Thyroid gland (tissue), 4 donors: Measurements from ENCODE around the gene FIBCD1.

Source experiments
- CTCF ChIP-seq, 6 experiments: fragments of 200-600 bp in 3 of 6; fragments of 450-650 bp in 3 of 6; sonication (generic) in 3 of 6; IDR thresholded peaks; one replicate each; pipeline ENCODE4 v1.5.1; 2016 to 2019; ENCODE audit warnings: antibody characterized with exemption in 6 of 6, mild to moderate bottlenecking in 2 of 6, inconsistent platforms in 1 of 6, moderate library complexity in 1 of 6
- POLR2A ChIP-seq, 2 donors: fragments of 450-650 bp; IDR thresholded peaks; one replicate each; pipeline ENCODE4 v1.6.1; 2017; ENCODE audit warnings: antibody characterized with exemption in 2 of 2, mild to moderate bottlenecking in 2 of 2, moderate library complexity in 1 of 2

- TF ChIP-seq CTCF (IDR thresholded peaks at IDR 0.05): no peak
- no peak for TF ChIP-seq POLR2A (IDR thresholded peaks at IDR 0.05)
These were observed 34.7 kb downstream of the FIBCD1 start for GRCh38 chr9:130904070-130905044.
